ENCODE data around the gene CAPZA3.

CAPZA3 gene

GRCh38 chr12:18737819-18738218, at the start of gene CAPZA3, which contains the start of gene PLCZ1:
Gene CAPZA3, plus strand, starts transcription at chr12:18738119. Its CDS starts 150 bp downstream, at chr12:18738269.
Gene PLCZ1, minus strand, starts transcription at chr12:18738012. Its CDS starts 641 bp downstream, at chr12:18737371.
- no peak for FAIRE-seq

- FAIRE-seq: no peak
Observed at GRCh38 chr12:18689771-18690170, 48.1 kb upstream of the CAPZA3 start.

- no peak for FAIRE-seq
Observed at GRCh38 chr12:18690653-18691052, 47.3 kb upstream of the CAPZA3 start.

- peak; percentile 33 for FAIRE-seq
Observed at GRCh38 chr12:18693986-18694385, 43.9 kb upstream of the CAPZA3 start.

- FAIRE-seq: peak; percentile 96
Observed at GRCh38 chr12:18696971-18697602, 40.8 kb upstream of the CAPZA3 start.

GRCh38 chr12:18700271-18700670, 37.6 kb upstream of the CAPZA3 start:
- no peak for FAIRE-seq

GRCh38 chr12:18703321-18703720, 34.6 kb upstream of the CAPZA3 start:
- FAIRE-seq: no peak

GRCh38 chr12:18703911-18704310, 34.0 kb upstream of the CAPZA3 start:
- peak; percentile 4 for FAIRE-seq

- no peak for FAIRE-seq
Observed at GRCh38 chr12:18706798-18707197, 31.1 kb upstream of the CAPZA3 start.

GRCh38 chr12:18716236-18716635, 21.7 kb upstream of the CAPZA3 start:
- no peak for FAIRE-seq

- no peak for FAIRE-seq
Observed at GRCh38 chr12:18718462-18718861, 19.5 kb upstream of the CAPZA3 start.

- FAIRE-seq: no peak
Observed at GRCh38 chr12:18719922-18720510, 17.9 kb upstream of the CAPZA3 start.

GRCh38 chr12:18720690-18721089, 17.2 kb upstream of the CAPZA3 start:
- no peak for FAIRE-seq

GRCh38 chr12:18721452-18721851, 16.5 kb upstream of the CAPZA3 start:
- no peak for FAIRE-seq

- no peak for FAIRE-seq
Observed at GRCh38 chr12:18723752-18724151, 14.2 kb upstream of the CAPZA3 start.

- FAIRE-seq: no peak
Observed at GRCh38 chr12:18731156-18731555, 6.8 kb upstream of the CAPZA3 start.

GRCh38 chr12:18747895-18748294, 10.0 kb downstream of the CAPZA3 start:
- FAIRE-seq: no peak

- FAIRE-seq: no peak
Observed at GRCh38 chr12:18749386-18749957, 11.6 kb downstream of the CAPZA3 start.

- FAIRE-seq: no peak
Observed at GRCh38 chr12:18750085-18750484, 12.2 kb downstream of the CAPZA3 start.

- no peak for FAIRE-seq
Observed at GRCh38 chr12:18751866-18752265, 13.9 kb downstream of the CAPZA3 start.

- FAIRE-seq: no peak
Observed at GRCh38 chr12:18752280-18752920, 14.5 kb downstream of the CAPZA3 start.

- FAIRE-seq: no peak
Observed at GRCh38 chr12:18752947-18753346, 15.0 kb downstream of the CAPZA3 start.

GRCh38 chr12:18753481-18754123, 15.7 kb downstream of the CAPZA3 start:
- no peak for FAIRE-seq

Data from endometrium (tissue), 2 donors.